Measurements from ENCODE around the gene UGGT2.

GRCh38 chr13:96100457-96101220 lies 47.4 kb upstream of the UGGT2 start:
- TF ChIP-seq CTCF (IDR thresholded peaks at IDR 0.05), result no peak
- no peak for TF ChIP-seq POLR2A (IDR thresholded peaks at IDR 0.05)

Data from breast epithelium (tissue), 3 donors.